Suprapubic skin (tissue), 4 donors: ENCODE data around the gene DGKE. TPM values are rescaled to one million over a fixed set of nuclear protein-coding genes. Genes with fewer than 3 reads are reported as not detected.

ENCODE experiments used
- DNase-seq, 2 donors: peaks; one replicate each; pipeline ENCODE4 v3.0.0-alpha.2; 2019; ENCODE audit warnings: low spot score in 2 of 2
- H3K27ac ChIP-seq: fragments of 200-600 bp; sonication (generic); one replicate; pipeline ENCODE4 v1.5.1; 2019
- H3K27me3 ChIP-seq: fragments of 200-600 bp; sonication (generic); one replicate; pipeline ENCODE4 v1.5.1; 2019
- H3K36me3 ChIP-seq: fragments of 200-600 bp; sonication (generic); one replicate; pipeline ENCODE4 v1.5.1; 2019
- H3K4me1 ChIP-seq: fragments of 200-600 bp; sonication (generic); one replicate; pipeline ENCODE4 v1.5.1; 2019
- H3K4me3 ChIP-seq: fragments of 200-600 bp; sonication (generic); one replicate; pipeline ENCODE4 v1.5.1; 2019; ENCODE audit warnings: mild to moderate bottlenecking
- H3K9me3 ChIP-seq: fragments of 200-600 bp; sonication (generic); one replicate; pipeline ENCODE4 v1.5.1; 2019
- CTCF ChIP-seq, 2 donors: fragments of 200-600 bp in 1 of 2; fragments of 450-650 bp in 1 of 2; sonication (generic) in 1 of 2; IDR thresholded peaks; one replicate each; pipeline ENCODE4 v1.5.1; 2016 to 2019; ENCODE audit warnings: antibody characterized with exemption in 2 of 2, mild to moderate bottlenecking in 1 of 2, moderate library complexity in 1 of 2
- EP300 ChIP-seq: sonication (generic); formaldehyde crosslinking; IDR thresholded peaks from one replicate; pipeline ENCODE4 v1.6.1; 2017; ENCODE audit warnings: antibody characterized with exemption
- POLR2A ChIP-seq, 2 donors: fragments of 450-650 bp; IDR thresholded peaks; one replicate each; pipeline ENCODE4 v1.6.1; 2017; ENCODE audit warnings: antibody characterized with exemption in 2 of 2, mild to moderate bottlenecking in 2 of 2, moderate library complexity in 2 of 2
- POLR2AphosphoS5 ChIP-seq, 3 donors: sonication (generic); formaldehyde crosslinking; IDR thresholded peaks; one replicate each; pipeline ENCODE4 v1.6.1; 2017; ENCODE audit warnings: antibody characterized with exemption in 3 of 3
- WGBS: methylation state at CpG from one replicate; pipeline ENCODE4 v1.1.5; 2018; 5-methylcytosine and 5-hydroxymethylcytosine counted together
- total RNA-seq, 4 donors: library from RNA; depleted of rRNA; stranded (reverse); fragments of >200 nt; gene quantifications; one replicate each; pipeline ENCODE4 v1.1.0, GENCODE V29; 2016

The DGKE gene
- total RNA-seq, 4 donors from 2014 or later, result 3.4 to 7.7 (median 5.9) TPM

- 57% methylated on average over 6 of the region's 7 CpGs for WGBS
These were observed 76.7 kb downstream of the DGKE start for GRCh38 chr17:56910509-56911235.

GRCh38 chr17:56912105-56912999, 78.4 kb downstream of the DGKE start:
- Histone ChIP-seq H3K4me1 (peaks cover 65% of the 10 kb centered on the region), H3K36me3 (peaks cover 11% of the 10 kb centered on the region), H3K9me3 (no peaks in the 10 kb centered on the region), H3K27ac (peak overlapping the region; percentile 90), H3K4me3 (peak overlapping the region; percentile 86), H3K27me3 (no peaks in the 10 kb centered on the region)
- WGBS, result 43% methylated on average over 17 of the region's 21 CpGs
- no peak for TF ChIP-seq CTCF (IDR thresholded peaks at IDR 0.05)
- no peak for TF ChIP-seq EP300
- TF ChIP-seq POLR2AphosphoS5 (IDR thresholded peaks at IDR 0.05), result no peak
- no peak for TF ChIP-seq POLR2A (IDR thresholded peaks at IDR 0.05)
- DNase-seq, result peak; percentile 87 to 89

More at GRCh38 chr17:56910509-56911235, 76.7 kb downstream of the DGKE start:
- Histone ChIP-seq H3K9me3 (no peaks in the 10 kb centered on the region), H3K36me3 (peaks cover 28% of the 10 kb centered on the region), H3K4me1 (peaks cover 60% of the 10 kb centered on the region), H3K27ac (peak overlapping the region; percentile 90), H3K27me3 (no peaks in the 10 kb centered on the region), H3K4me3 (peak overlapping the region; percentile 86)
- no peak for TF ChIP-seq EP300
- TF ChIP-seq CTCF (IDR thresholded peaks at IDR 0.05), result no peak
- TF ChIP-seq POLR2A (IDR thresholded peaks at IDR 0.05), result no peak
- TF ChIP-seq POLR2AphosphoS5 (IDR thresholded peaks at IDR 0.05), result no peak
- no peak for DNase-seq

GRCh38 chr17:56913000-56913311, 79.0 kb downstream of the DGKE start:
- Histone ChIP-seq H3K4me1 (peaks cover 65% of the 10 kb centered on the region), H3K9me3 (no peaks in the 10 kb centered on the region), H3K4me3 (peak overlapping the region; percentile 86), H3K36me3 (peaks cover 5% of the 10 kb centered on the region), H3K27me3 (no peaks in the 10 kb centered on the region), H3K27ac (peak overlapping the region; percentile 90)
- DNase-seq, result no peak
- 24% methylated on average over 7 of the region's 7 CpGs for WGBS
- TF ChIP-seq POLR2AphosphoS5 (IDR thresholded peaks at IDR 0.05), result no peak
- no peak for TF ChIP-seq CTCF (IDR thresholded peaks at IDR 0.05)

- Histone ChIP-seq H3K4me1 (peaks cover 61% of the 10 kb centered on the region), H3K27ac (peak overlapping the region; percentile 90), H3K4me3 (peak overlapping the region; percentile 86), H3K9me3 (no peaks in the 10 kb centered on the region), H3K27me3 (no peaks in the 10 kb centered on the region), H3K36me3 (peaks cover under 1% of the 10 kb centered on the region)
- 0% methylated on average over 13 of the region's 44 CpGs for WGBS
- TF ChIP-seq CTCF (IDR thresholded peaks at IDR 0.05) (no peak), POLR2A (IDR thresholded peaks at IDR 0.05) (no peak), EP300 (no peak), POLR2AphosphoS5 (IDR thresholded peaks at IDR 0.05) (no peak)
- no peak for DNase-seq
These were observed 79.5 kb downstream of the DGKE start for GRCh38 chr17:56913353-56913866.
